ENCODE measurements around the gene COX6A2.
A peak's percentile ranks its signal among the peaks of the same experiment; 100 is the strongest.
"Not testable (repeated sequence)": the region's sequence is repeated elsewhere in the genome, so short reads cannot be mapped to it uniquely, and the experiment has no call there.

The COX6A2 gene

GRCh38 chr16:31461921-31462804, 34.0 kb upstream of the COX6A2 start:
- no peak for DNase-seq

GRCh38 chr16:31461201-31461920, 33.2 kb upstream of the COX6A2 start:
- DNase-seq: no peak

DNA sequence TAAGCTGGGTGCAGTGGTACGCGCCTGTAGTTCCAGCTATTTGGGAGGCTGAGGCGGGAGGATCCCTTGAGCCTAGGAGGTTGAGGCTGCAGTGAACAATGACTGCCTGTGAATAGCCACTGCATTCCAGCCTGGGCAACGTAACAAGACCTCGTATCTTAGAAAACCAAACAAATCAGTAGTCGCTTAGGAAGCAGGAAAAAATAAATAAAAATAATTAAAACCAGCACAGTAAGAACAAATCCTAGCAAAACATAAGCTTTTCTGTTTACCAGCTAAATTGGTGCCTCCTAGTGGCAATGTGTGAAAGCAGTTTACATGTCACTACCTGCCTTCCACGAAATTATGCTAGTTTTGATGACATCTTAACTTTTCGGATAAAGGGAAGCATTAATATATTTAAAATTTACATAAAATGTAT, 32.4 kb upstream of the COX6A2 start:
- peak; percentile 63 for DNase-seq

- peak; percentile 100 for DNase-seq
Observed at GRCh38 chr16:31459687-31460581, 31.8 kb upstream of the COX6A2 start.

- DNase-seq: peak; percentile 97
Observed at GRCh38 chr16:31458844-31459686, 30.9 kb upstream of the COX6A2 start, which contains the start of gene ARMC5. ARMC5 (plus strand) TSS chr16:31459501; CDS start chr16:31459525, 24 bp downstream.

GRCh38 chr16:31458073-31458843, 30.1 kb upstream of the COX6A2 start:
- peak; percentile 63 for DNase-seq

GRCh38 chr16:31456988-31457360, 28.8 kb upstream of the COX6A2 start:
- no peak for DNase-seq

GRCh38 chr16:31455601-31456314, 27.6 kb upstream of the COX6A2 start:
- DNase-seq: peak; percentile 31

GRCh38 chr16:31453255-31454204, 25.4 kb upstream of the COX6A2 start:
- no peak for DNase-seq

- DNase-seq: no peak
Observed at GRCh38 chr16:31452631-31453106, 24.5 kb upstream of the COX6A2 start.

GRCh38 chr16:31451681-31452351, 23.7 kb upstream of the COX6A2 start:
- DNase-seq: no peak

DNA sequence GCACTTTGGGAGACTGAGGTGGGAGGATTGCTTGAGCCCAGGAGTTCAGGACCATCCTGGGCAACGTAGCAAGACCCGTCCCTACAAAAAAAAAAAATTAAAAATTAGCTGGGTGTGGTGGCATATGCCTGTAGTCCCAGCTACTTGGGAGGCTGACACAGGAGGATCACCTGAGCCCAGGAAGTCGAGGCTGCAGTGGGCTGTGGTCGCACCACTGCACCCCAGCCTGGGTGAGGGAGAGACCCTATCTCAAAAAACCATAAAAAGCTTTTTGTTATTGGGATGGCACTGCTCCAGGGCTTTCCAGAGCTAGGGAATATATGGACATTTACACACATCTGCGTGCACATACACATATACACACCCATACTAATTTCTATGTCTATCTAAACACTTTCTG, 23.0 kb upstream of the COX6A2 start:
- no peak for DNase-seq

DNA sequence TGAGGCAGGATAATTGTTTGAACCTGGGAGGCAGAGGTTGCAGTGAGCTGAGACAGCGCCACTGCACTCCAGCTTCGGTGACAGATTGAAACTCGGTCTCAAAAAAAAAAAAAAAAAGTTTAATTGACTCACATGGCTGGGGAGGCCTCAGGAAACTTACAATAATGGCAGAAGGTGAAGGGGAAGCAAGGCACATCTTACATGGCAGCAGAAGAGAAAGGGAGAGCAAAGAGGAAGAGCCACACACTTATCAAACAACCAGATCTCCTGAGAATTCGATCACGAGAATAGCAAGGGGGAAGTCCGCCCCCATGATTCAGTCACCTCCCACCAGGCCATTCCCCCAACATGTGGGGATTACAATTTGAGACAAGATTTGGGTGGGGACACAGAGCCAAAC, 17.8 kb upstream of the COX6A2 start:
- not testable (repeated sequence) for DNase-seq

GRCh38 chr16:31441956-31442355, 13.8 kb upstream of the COX6A2 start:
- DNase-seq: no peak

DNA sequence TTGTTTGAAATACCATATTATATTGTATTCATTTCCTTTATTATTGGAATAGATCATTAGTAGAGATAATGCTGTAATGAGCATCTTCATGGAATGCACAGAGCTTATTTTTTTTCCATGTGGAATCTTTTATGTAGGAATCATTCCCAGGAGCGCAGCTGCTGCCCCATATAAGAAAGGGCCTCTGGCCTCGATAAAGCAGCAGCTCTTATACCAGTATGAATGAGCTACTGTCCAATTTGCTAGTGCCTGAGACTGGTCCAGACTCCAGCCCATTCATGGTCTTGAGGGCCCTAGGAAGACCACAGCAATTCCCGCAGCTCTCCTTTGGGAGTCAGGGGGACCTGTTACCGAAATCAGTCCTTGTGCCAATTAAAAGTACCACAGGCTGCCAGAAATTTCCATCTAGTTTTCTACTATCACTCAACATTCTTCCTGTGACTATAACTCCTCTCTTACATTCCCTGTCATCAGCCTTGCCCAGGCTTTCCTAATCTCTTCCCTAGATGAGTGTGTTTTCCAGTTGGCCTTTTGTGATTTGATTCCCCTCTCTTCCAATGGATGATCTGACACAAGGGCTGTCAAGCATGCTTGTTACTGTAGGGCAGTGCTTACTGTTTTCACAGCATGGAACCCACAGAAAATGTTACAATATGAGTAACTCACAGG, 12.5 kb upstream of the COX6A2 start:
- no peak for DNase-seq

- no peak for DNase-seq
Observed at GRCh38 chr16:31439519-31439918, 11.4 kb upstream of the COX6A2 start.

GRCh38 chr16:31439023-31439422, 10.9 kb upstream of the COX6A2 start:
- DNase-seq: not testable (repeated sequence)

- no peak for DNase-seq
Observed at GRCh38 chr16:31438414-31438813, 10.3 kb upstream of the COX6A2 start.

Data from CD4-positive, alpha-beta T cell treated with Interleukin-12 subunit alpha and Interleukin-12 subunit beta, for 1 hour (primary cell).